ENCODE results near the gene NPDC1.

NPDC1 gene

DNA sequence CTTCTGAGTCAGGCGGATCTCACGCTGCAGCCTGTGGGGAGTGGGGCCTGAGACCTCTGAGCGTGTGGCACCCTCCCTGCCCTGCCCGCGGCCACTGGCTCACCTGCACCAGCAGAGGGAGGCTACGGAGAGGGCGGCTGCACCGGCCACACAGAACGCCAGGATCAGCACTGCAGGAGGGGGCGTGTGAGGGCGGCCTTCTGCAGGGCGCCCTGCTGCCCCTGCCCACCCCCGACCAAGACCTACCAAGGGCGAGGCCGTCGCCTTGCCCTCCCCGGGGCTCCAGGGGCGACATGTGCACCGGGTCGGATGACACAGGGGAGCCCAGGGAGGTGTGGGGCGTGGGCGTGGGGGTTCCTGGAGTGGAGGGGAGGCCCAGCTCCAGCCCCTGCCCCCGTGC, 5.4 kb downstream of the NPDC1 start:
- no peak for TF ChIP-seq CTCF (IDR thresholded peaks at IDR 0.05; ENCODE audit: low read depth, low read length)
- no peak for DNase-seq (ENCODE audit: extremely low read depth, low read depth)

- DNase-seq (ENCODE audit: extremely low read depth, low read depth) = no peak
- TF ChIP-seq CTCF (IDR thresholded peaks at IDR 0.05; ENCODE audit: low read depth, low read length) = no peak
Observed at GRCh38 chr9:137039611-137040366, 6.2 kb downstream of the NPDC1 start.

GRCh38 chr9:137038916-137039315, 7.1 kb downstream of the NPDC1 start:
- no peak for TF ChIP-seq CTCF (IDR thresholded peaks at IDR 0.05; ENCODE audit: low read depth, low read length)
- no peak for DNase-seq (ENCODE audit: extremely low read depth, low read depth)

GRCh38 chr9:137037483-137037882, 8.5 kb downstream of the NPDC1 start:
- no peak for DNase-seq (ENCODE audit: extremely low read depth, low read depth)
- no peak for TF ChIP-seq CTCF (IDR thresholded peaks at IDR 0.05; ENCODE audit: low read depth, low read length)

DNA sequence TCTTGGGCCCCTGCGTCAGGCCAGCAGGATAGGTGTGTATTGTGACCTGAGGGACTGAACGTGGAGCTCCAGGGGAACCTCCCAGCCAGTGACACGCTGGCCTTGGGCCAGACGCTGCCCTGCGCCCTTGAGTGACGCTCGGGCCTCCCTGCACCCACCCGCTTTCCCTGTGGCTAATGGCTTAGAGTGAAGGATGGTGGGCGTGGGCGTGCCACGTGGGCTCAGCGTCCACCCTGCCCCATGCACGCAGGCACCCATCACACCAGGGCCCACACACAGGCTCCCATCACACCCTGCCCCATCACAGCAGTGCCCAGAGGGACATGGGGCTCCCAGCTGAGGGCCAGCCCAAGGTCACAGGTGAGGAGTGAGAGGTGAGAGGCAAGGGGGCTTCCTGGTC, 8.9 kb downstream of the NPDC1 start:
- no peak for TF ChIP-seq CTCF (IDR thresholded peaks at IDR 0.05; ENCODE audit: low read depth, low read length)
- DNase-seq (ENCODE audit: extremely low read depth, low read depth) = no peak

DNA sequence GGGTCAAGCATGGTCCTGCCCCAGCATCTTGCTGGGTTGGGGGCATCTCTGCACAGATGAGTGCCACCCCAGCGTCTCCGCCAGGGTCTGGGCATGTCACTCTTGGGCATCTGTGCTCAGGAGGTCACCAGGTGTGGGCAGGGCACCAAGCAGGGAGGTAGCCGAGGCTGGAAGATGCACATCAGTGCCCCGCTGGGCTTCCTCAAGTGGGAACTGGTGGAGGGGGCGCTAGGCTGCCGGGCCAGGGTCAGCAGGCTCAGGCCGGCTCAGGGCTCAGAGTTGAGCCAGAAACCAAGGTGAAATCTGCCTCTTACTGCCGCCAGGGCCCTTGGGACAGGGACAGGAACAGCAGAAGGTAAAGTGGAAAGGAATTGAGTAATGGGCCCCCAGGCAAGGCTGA, 10.0 kb downstream of the NPDC1 start:
- DNase-seq (ENCODE audit: extremely low read depth, low read depth) = no peak
- no peak for TF ChIP-seq CTCF (IDR thresholded peaks at IDR 0.05; ENCODE audit: low read depth, low read length)

DNA sequence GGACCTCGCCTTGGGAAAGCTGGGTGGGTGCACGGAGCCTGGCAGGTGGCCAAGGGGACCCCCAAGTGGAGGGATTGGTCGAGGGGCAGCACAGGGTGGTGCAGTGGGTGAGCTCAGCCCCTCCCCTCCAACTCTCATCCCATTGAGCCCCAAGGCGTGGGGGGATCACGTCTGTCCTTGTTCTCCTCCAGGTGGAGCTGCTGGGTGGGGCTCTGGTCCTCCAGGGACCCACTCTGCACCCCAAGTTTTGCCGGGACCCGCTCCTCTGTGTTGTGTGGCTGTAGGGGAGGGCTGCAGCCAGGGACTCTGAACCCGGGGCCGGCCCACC, 10.5 kb downstream of the NPDC1 start:
- no peak for TF ChIP-seq CTCF (IDR thresholded peaks at IDR 0.05; ENCODE audit: low read depth, low read length)
- DNase-seq (ENCODE audit: extremely low read depth, low read depth) = no peak

All from AG09319 (cell line).